HEK293 (cell line): ENCODE measurements around the gene PAM.
A peak's percentile ranks its signal among the peaks of the same experiment; 100 is the strongest.
"Not testable (repeated sequence)": the region's sequence is repeated elsewhere in the genome, so short reads cannot be mapped to it uniquely, and the experiment has no call there.

Experiments used
- CTCF ChIA-PET: fragments of 350-600 bp; formaldehyde crosslinking; extraction: SDS; loops from one replicate; lab custom pipeline; 2021; ENCODE audit warnings: antibody characterized with exemption; lab: Yijun Ruan, JAX
- POLR2A ChIA-PET: fragments of 300-600 bp; formaldehyde crosslinking; extraction: SDS; loops from one replicate; lab custom pipeline; 2020; ENCODE audit warnings: antibody characterized with exemption, inconsistent platforms; lab: Yijun Ruan, JAX
- H3K27ac ChIP-seq: fragments of 200-500 bp; sonication (Bioruptor generic); 2 replicates; pipeline ENCODE4 v1.5.1; 2014; ENCODE audit warnings: low read depth, low read length, control low read depth, inconsistent platforms; ENCODE audit errors: extremely low read depth
- H3K36me3 ChIP-seq, 2 experiments: fragments of 200-500 bp in 1 of 2; sonication (Bioruptor generic) in 1 of 2; 1 replicate in 1 of 2; 2 replicates in 1 of 2; pipeline ENCODE4 v1.5.1; 2014 to 2017; ENCODE audit warnings: inconsistent platforms in 2 of 2, low read length in 2 of 2; ENCODE audit not compliant: control insufficient read depth in 2 of 2, insufficient read depth in 1 of 2
- H3K4me1 ChIP-seq: fragments of 200-500 bp; sonication (Bioruptor generic); 2 replicates; pipeline ENCODE4 v1.5.1; 2014; ENCODE audit warnings: mild to moderate bottlenecking, low read length, inconsistent platforms; ENCODE audit not compliant: control insufficient read depth, insufficient read depth
- H3K4me3 ChIP-seq: 2 replicates; pipeline ENCODE4 v1.5.1; 2011; ENCODE audit warnings: low read depth, mild to moderate bottlenecking, control low read depth, low read length, moderate library complexity
- H3K9me3 ChIP-seq: fragments of 200-500 bp; sonication (Bioruptor generic); 2 replicates; pipeline ENCODE4 v1.5.1; 2014; ENCODE audit warnings: low read depth, low read length, inconsistent platforms; ENCODE audit not compliant: control insufficient read depth, insufficient read depth
- CTCF ChIP-seq: fragments of 450-650 bp; formaldehyde crosslinking; IDR thresholded peaks from 2 replicates; pipeline ENCODE4 v1.5.1; 2016; ENCODE audit warnings: missing biosample characterization, missing genetic modification characterization
- GLI2 ChIP-seq: fragments of 450-650 bp; formaldehyde crosslinking; IDR thresholded peaks from 2 replicates; pipeline ENCODE4; 2017; ENCODE audit warnings: missing biosample characterization, missing genetic modification characterization, low read depth, borderline replicate concordance
- KLF1 ChIP-seq: fragments of 450-650 bp; formaldehyde crosslinking; IDR thresholded peaks from 2 replicates; pipeline ENCODE4 v1.5.1; 2016; ENCODE audit warnings: missing biosample characterization, missing genetic modification characterization
- KLF9 ChIP-seq: fragments of 450-650 bp; formaldehyde crosslinking; IDR thresholded peaks from 2 replicates; pipeline ENCODE4 v1.5.1; 2016; ENCODE audit warnings: missing biosample characterization, missing genetic modification characterization, low read depth
- PRDM10 ChIP-seq: fragments of 450-650 bp; formaldehyde crosslinking; IDR thresholded peaks from 2 replicates; pipeline ENCODE4 v1.5.1; 2016; ENCODE audit warnings: missing biosample characterization, missing genetic modification characterization
- SP2 ChIP-seq: fragments of 450-650 bp; formaldehyde crosslinking; IDR thresholded peaks from 2 replicates; pipeline ENCODE4 v1.5.1; 2016; ENCODE audit warnings: missing biosample characterization, missing genetic modification characterization
- ZBTB1 ChIP-seq: fragments of 450-650 bp; formaldehyde crosslinking; IDR thresholded peaks from 2 replicates; pipeline ENCODE4 v1.5.1; 2016; ENCODE audit warnings: missing biosample characterization, missing genetic modification characterization
- ZBTB21 ChIP-seq: fragments of 450-650 bp; formaldehyde crosslinking; IDR thresholded peaks from 2 replicates; pipeline ENCODE4 v1.5.1; 2017; ENCODE audit warnings: missing biosample characterization, missing genetic modification characterization
- ZBTB8A ChIP-seq: fragments of 450-650 bp; formaldehyde crosslinking; IDR thresholded peaks from 2 replicates; pipeline ENCODE4 v1.5.1; 2016; ENCODE audit warnings: missing biosample characterization, missing genetic modification characterization
- ZNF112 ChIP-seq: fragments of 450-650 bp; formaldehyde crosslinking; IDR thresholded peaks from 2 replicates; pipeline ENCODE4 v1.5.0; 2017; ENCODE audit warnings: missing biosample characterization, missing genetic modification characterization
- ZNF148 ChIP-seq: fragments of 450-650 bp; formaldehyde crosslinking; IDR thresholded peaks from 2 replicates; pipeline ENCODE4 v1.5.0; 2017; ENCODE audit warnings: missing biosample characterization, missing genetic modification characterization, borderline replicate concordance
- ZNF155 ChIP-seq: fragments of 450-650 bp; formaldehyde crosslinking; IDR thresholded peaks from 2 replicates; pipeline ENCODE4 v1.5.1; 2016; ENCODE audit warnings: missing biosample characterization, missing genetic modification characterization
- ZNF19 ChIP-seq: fragments of 450-650 bp; formaldehyde crosslinking; IDR thresholded peaks from 2 replicates; pipeline ENCODE4; 2016; ENCODE audit warnings: missing biosample characterization, missing genetic modification characterization, low read depth
- ZNF223 ChIP-seq: fragments of 450-650 bp; formaldehyde crosslinking; IDR thresholded peaks from 2 replicates; pipeline ENCODE4 v1.5.1; 2016; ENCODE audit warnings: missing biosample characterization, missing genetic modification characterization
- ZNF266 ChIP-seq: fragments of 450-650 bp; formaldehyde crosslinking; IDR thresholded peaks from 2 replicates; pipeline ENCODE4 v1.5.1; 2016; ENCODE audit warnings: missing biosample characterization, missing genetic modification characterization, low read depth
- ZNF366 ChIP-seq: fragments of 450-650 bp; formaldehyde crosslinking; conservative IDR thresholded peaks from 2 replicates; pipeline ENCODE4 v1.5.1; 2016; ENCODE audit warnings: missing biosample characterization, missing genetic modification characterization
- ZNF391 ChIP-seq: fragments of 450-650 bp; formaldehyde crosslinking; IDR thresholded peaks from 2 replicates; pipeline ENCODE4 v1.5.1; 2016; ENCODE audit warnings: low read depth, missing biosample characterization, missing genetic modification characterization, borderline replicate concordance
- ZNF416 ChIP-seq: fragments of 450-650 bp; formaldehyde crosslinking; IDR thresholded peaks from 2 replicates; pipeline ENCODE4 v1.5.1; 2016; ENCODE audit warnings: missing biosample characterization, missing genetic modification characterization
- ZNF561 ChIP-seq: fragments of 450-650 bp; IDR thresholded peaks from 2 replicates; pipeline ENCODE4 v1.5.1; 2018; ENCODE audit warnings: missing biosample characterization, missing genetic modification characterization, borderline replicate concordance
- ZNF596 ChIP-seq: fragments of 450-650 bp; IDR thresholded peaks from 2 replicates; pipeline ENCODE4 v1.5.0; 2018; ENCODE audit warnings: missing biosample characterization, mild to moderate bottlenecking, missing genetic modification characterization, moderate library complexity
- ZNF626 ChIP-seq: fragments of 450-650 bp; sonication (Bioruptor Pico); formaldehyde crosslinking; IDR thresholded peaks from 2 replicates; pipeline ENCODE4 v1.5.1; 2018; ENCODE audit warnings: missing biosample characterization, missing genetic modification characterization, inconsistent platforms
- ZNF654 ChIP-seq: fragments of 450-650 bp; formaldehyde crosslinking; IDR thresholded peaks from 2 replicates; pipeline ENCODE4 v1.5.1; 2016; ENCODE audit warnings: low read depth, missing biosample characterization, missing genetic modification characterization
- ZNF704 ChIP-seq: fragments of 450-650 bp; formaldehyde crosslinking; IDR thresholded peaks from 2 replicates; pipeline ENCODE4 v1.5.1; 2016; ENCODE audit warnings: missing biosample characterization, missing genetic modification characterization

Gene PAM

GRCh38 chr5:103037673-103038455 lies 282.8 kb downstream of the PAM start:
- CTCF ChIA-PET: no interaction called here
- POLR2A ChIA-PET: no interaction called here
- Histone ChIP-seq H3K4me3 (no peak overlapping the region), H3K27ac (no peak overlapping the region), H3K9me3 (no peaks in the 10 kb centered on the region), H3K36me3 (no peaks in the 10 kb centered on the region), H3K4me1 (no peaks in the 10 kb centered on the region)
- TF ChIP-seq ZNF155 (tag by site-specific recombination): no peak
- TF ChIP-seq PRDM10 (tag by site-specific recombination): peak; percentile 52

GRCh38 chr5:103041071-103041676 lies 286.1 kb downstream of the PAM start:
- TF ChIP-seq ZNF223 (tag by site-specific recombination) (no peak), ZNF391 (tag by site-specific recombination) (no peak), ZNF19 (tag by site-specific recombination) (no peak), ZNF112 (no peak), ZNF561 (tag by site-specific recombination) (no peak), ZNF704 (tag by site-specific recombination) (no peak), ZNF148 (tag by site-specific recombination) (no peak), ZNF366 (tag by site-specific recombination) (peak; percentile 48), ZNF416 (no peak), ZBTB8A (tag by site-specific recombination) (no peak), GLI2 (tag by site-specific recombination) (no peak), ZNF626 (tag by site-specific recombination) (no peak), ZNF596 (tag by site-specific recombination) (no peak), SP2 (tag by site-specific recombination) (no peak), ZBTB21 (tag by site-specific recombination) (no peak), ZBTB1 (tag by site-specific recombination) (no peak), ZNF654 (tag by site-specific recombination) (peak; percentile 78), KLF9 (no peak), CTCF (tag by site-specific recombination) (0 out of 2 replicates have a peak, but pooled peaks have one; percentile 39), KLF1 (tag by site-specific recombination) (no peak), ZNF266 (tag by site-specific recombination) (no peak)
- Histone ChIP-seq H3K36me3 (no peaks in the 10 kb centered on the region), H3K9me3 (no peaks in the 10 kb centered on the region), H3K4me3 (no peak overlapping the region), H3K27ac (no peak overlapping the region), H3K4me1 (no peaks in the 10 kb centered on the region)
- POLR2A ChIA-PET: no interaction called here
- CTCF ChIA-PET: interaction anchor here (0.7 to 2.0 kb wide), 9 partner anchors 10 to 1345 kb away, joined by 3 to 13 read pairs (median 4); no protein-coding TSS in a partner anchor

- H3K4me3 ChIP-seq, CTCF ChIA-PET, H3K9me3 ChIP-seq, H3K36me3 ChIP-seq, H3K4me1 ChIP-seq, POLR2A ChIA-PET, H3K27ac ChIP-seq: not testable (repeated sequence)
Measured at GRCh38 chr5:103046706-103047105, 291.6 kb downstream of the PAM start.
